HG03066 (cell line): Measurements from ENCODE around the gene SUPV3L1.

Source experiments
- ATAC-seq: cut with Tn5 transposase; IDR thresholded peaks from one replicate; pipeline ENCODE4 v1.9.1; 2021; ENCODE audit warnings: low read depth; ENCODE audit not compliant: unreplicated experiment

SUPV3L1 gene

DNA sequence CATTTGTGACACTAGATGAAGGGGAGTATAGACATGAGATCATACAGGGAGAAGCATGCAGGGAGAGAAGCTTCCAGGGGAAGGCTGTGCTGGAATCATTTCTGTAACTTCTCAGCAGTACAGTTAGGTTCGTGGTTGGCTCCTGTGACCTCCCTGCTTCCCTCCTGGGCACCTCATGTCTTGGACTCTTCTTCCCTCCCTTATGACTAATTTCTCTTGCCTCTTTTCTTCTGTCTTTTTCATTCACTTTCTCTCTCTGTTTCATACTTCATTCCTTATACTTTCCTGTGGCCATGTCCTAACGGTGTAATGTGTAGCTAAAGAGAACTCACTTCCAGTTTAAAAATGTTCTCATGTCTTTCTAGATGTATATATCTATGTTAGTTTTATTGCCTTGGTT, 21.0 kb downstream of the SUPV3L1 start:
- ATAC-seq, result no peak

DNA sequence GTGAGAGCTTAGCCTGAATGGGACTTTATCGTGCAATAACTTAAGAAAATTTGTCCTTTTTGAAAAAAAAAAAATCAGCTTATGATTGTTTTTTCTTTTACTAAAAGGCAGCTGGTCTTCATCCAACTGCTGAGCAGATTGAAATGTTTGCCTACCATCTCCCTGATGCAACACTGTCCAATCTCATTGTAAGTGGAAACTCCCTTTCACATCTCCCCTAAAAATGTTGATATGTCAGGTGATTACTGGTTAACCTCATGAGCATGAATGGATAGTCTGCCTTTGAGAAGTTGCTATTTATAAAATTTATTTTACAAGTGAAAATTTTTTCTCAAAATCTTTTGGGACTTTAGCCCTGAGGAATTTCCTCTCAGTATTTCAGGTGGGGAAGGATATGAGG, 22.3 kb downstream of the SUPV3L1 start:
- no peak for ATAC-seq

DNA sequence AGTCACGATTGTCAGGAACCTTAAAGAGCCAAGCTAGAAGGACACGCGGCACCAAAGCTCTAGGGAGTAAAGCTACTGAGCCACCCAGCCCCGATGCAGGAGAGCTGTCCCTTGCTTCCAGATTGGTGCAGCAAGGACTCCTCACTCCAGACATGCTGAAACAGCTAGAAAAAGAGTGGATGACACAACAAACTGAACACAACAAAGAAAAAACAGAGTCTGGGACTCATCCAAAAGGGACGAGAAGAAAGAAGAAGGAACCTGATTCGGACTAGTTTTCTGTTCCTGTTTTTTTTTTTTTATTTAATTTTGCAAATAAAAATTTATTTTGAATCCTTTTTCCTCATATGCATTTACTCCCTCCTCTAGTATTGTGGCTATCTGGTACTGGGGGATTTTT, 28.7 kb downstream of the SUPV3L1 start:
- ATAC-seq, result no peak

DNA sequence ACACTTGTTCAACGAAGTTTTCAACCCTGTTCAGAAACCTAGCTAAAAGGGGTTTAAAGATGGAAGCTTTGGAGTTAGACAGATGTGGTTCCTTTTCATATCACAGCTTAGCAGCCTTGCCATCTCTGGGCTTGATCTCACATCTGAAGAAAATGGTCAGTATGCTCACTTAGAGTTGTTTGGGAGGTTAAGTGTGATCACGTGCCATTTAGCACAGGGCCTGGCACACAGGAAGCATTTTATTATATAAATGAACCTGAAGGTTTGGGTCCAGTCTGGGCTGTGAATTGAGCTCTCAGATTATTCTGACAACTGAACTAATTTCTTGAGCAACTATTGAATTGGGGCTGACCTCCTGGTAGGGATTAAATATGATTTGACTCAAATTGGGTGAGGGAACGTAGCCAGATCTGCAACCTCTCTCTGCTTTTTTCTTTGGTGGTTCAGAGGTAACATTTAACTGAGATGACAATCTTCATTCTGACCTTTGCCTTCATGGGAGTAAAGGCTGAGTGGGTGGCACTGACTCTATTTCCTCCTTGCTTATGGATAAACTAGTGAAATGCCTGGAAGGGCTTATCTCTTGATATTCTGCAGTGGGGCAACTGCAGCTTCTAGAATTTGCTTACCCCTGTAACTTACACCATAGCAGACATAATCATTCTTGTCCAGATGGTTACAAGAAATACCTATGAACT, 29.9 kb downstream of the SUPV3L1 start:
- no peak for ATAC-seq

- ATAC-seq, result no peak
Measured at GRCh38 chr10:69211104-69211503, 31.1 kb downstream of the SUPV3L1 start.

GRCh38 chr10:69211524-69211923, 31.5 kb downstream of the SUPV3L1 start:
- no peak for ATAC-seq

DNA sequence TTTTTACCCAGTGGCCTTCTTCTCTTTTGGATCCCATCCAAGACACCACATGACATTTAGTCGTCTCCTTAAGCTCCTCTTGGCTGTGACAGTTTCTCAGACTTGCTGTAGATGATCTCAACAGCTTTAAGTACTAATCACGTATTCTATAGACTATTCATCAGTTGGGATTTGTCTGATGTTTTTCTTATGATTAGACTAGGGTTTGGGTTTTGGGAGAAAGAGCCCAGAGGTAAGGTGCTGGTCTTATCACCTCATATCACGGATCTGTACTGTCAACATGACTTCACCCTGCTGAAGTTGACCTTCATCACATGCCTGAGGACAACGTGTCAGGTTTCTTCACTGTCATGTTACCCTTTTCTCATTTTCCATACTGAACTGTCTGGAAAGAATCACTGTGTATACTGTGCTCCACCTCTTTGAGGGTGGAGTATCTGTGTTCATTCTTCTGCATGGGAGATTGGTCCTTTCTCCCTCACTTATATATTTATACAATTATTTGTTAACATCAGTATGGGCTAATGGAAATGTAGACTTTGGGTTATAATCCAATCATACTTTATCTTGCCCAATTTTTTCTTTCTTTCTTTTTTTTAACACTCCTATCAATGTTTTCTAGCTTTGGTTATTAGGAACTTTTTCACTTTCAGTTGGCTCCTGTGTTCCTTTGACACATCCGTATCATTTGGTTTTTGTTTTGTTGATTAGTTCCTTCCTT, 33.7 kb downstream of the SUPV3L1 start:
- no peak for ATAC-seq

DNA sequence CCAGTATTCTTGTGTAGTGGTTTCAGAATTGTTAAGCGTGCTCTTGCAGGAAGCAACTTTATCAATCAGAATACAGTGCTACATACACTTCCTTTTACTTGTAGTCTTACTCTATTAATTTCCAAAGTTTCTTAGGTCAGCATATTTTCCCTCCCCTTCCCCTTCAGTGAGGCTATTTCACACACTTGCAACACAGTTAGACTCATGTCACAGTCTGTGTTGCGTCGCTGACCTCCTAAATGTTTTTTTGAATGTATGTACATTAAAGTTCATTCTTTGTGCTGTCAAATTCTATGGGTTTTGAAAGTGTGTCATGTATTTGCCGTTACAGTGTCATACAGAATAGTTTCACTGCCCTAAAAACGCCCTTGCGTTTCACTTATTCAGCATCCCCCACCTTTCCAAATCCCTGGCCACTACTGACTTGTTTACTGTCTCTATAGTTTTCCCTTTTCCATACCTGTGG, 34.7 kb downstream of the SUPV3L1 start:
- no peak for ATAC-seq

- ATAC-seq, result no peak
Measured at GRCh38 chr10:69215405-69216171, 35.6 kb downstream of the SUPV3L1 start.

DNA sequence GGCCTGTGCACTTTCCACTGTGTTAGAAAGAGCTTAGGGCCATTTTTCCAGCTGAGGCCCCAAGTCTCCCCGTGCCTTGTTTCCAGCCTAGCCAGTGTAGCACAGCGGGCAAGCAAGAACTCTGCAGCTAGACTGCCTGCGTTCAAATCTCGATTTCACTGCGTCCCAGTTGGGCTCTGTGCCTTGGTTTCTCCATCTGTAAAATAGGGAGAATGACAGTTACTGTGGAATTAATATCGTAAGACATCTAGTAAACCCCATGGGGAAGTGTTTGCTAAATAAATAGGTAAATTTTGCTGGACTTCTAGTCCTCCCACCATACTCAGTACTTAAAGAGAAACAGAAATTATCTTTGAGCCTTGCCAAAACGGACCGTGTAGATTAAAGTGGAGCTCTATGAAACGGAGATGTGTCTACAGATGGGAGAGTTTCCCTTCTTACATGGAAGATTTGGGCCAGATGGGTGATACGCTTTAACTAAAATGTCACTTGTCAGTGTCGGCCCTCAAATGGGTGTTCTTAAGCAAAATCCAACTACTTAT, 36.6 kb downstream of the SUPV3L1 start:
- no peak for ATAC-seq

DNA sequence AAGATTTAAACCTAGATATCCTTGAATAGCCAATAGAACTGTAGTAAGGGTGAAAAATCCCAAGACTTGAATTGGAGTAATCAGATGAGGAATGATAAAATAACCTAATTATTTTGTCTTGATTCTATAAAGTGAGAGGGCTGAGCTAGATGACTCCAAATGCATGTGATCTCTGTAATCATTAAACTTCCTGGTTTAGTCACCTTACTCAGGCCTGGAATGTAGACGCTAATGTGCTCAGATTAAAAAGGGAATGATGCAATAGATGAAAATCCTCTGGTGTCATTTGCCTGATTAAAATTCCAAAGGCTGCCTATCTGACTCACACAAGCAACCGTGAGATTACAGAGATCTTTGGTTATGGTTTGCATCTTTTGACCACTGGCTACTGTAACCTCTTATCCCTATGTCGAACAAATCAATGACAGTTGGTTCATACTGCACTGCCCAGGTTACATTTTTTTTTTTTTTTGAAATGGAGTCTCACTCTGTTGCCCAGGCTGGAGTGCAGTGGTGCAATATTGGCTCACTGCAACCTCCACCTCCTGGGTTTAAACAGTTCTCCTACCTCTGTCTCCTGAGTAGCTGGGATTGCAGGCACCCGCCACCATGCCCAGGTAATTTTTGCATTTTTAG, 37.2 kb downstream of the SUPV3L1 start:
- no peak for ATAC-seq

GRCh38 chr10:69218831-69219230, 38.8 kb downstream of the SUPV3L1 start:
- no peak for ATAC-seq

DNA sequence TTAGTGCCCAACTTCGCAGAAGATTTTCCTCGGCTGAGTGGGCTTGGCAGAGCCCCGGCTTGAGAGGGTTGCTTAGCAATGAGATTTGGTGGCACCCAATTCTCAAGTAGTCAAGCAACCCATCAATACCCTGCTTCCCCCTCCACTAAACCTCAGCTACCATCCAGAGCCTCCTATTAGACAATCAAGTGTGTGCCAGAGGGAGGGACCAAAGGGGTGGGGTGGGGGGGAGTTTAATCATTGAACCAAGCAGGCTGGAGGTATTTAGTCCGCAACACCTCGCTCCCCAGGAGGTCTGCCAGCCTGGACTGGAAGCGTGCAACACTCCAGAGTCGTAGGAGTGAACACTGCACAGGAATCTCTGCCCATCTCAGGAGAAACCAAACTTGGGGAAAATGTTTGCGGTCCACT, 40.0 kb downstream of the SUPV3L1 start, which contains the start of gene HKDC1:
Gene HKDC1 (plus strand): TSS at position 292 of the 411 bp plus-strand sequence. CDS start 104 bp downstream, at position 396.
- ATAC-seq, result no peak

DNA sequence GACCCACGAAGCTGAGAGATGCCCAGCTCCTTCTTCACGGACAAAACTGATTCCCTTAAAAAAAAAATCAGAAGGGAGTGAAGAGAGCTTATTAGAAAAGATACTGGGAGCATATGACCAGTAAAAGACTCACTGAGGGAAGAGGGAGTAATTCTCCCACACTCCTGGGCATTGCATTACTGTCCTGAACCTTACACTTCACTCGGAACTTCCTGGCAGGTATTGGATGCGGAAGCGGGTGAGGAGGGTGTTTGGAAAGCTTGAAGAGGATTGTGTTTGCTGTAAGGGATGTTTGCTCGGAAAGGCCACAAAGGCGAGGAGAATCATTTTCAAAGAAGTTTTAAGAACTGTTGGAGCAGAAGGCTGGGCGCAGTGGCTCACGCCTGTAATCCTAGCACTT, 40.5 kb downstream of the SUPV3L1 start:
- ATAC-seq, result no peak

- peak; percentile 97 for ATAC-seq
Measured at GRCh38 chr10:69222157-69223027, 42.4 kb downstream of the SUPV3L1 start.

DNA sequence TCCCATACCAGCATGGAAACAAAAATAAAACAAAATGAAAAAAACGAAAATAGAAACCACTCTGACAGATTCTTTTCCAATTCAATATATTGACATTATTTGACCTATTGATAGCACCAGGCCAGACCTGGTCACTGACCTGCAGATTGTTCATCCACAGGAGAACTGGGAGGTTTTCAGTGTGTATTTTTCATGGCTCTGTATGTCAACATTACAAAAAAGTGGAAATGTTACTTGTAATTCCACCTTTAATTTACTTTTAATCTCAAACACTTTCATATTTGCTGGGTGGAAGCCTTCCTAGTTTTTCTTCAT, 43.0 kb downstream of the SUPV3L1 start:
- peak; percentile 7 for ATAC-seq

- ATAC-seq, result no peak
Measured at GRCh38 chr10:69224862-69225657, 45.0 kb downstream of the SUPV3L1 start.

GRCh38 chr10:69225681-69226080, 45.6 kb downstream of the SUPV3L1 start:
- ATAC-seq, result no peak

GRCh38 chr10:69226919-69227450, 47.0 kb downstream of the SUPV3L1 start:
- no peak for ATAC-seq
